Spinal cord (tissue), 10 donors: ENCODE results near the gene TMEM240. TPM values are rescaled to one million over a fixed set of nuclear protein-coding genes. Genes with fewer than 3 reads are reported as not detected.
"Not testable (repeated sequence)": the region's sequence is repeated elsewhere in the genome, so short reads cannot be mapped to it uniquely, and the experiment has no call there.

ENCODE experiments used
- DNase-seq, 6 donors: peaks; one replicate each; pipeline versions ENCODE4 v3.0.0 to v3.0.0-alpha.2; 2013 to 2015; ENCODE audit warnings: low spot score in 6 of 6, low read depth in 4 of 6
- H3K27ac ChIP-seq: one replicate; pipeline ENCODE4 v1.5.1; 2013; ENCODE audit warnings: low read depth, low read length, control low read depth
- H3K27me3 ChIP-seq: one replicate; pipeline ENCODE4 v1.6.1; 2013; ENCODE audit warnings: low read length; ENCODE audit not compliant: control insufficient read depth, insufficient read depth
- H3K36me3 ChIP-seq: one replicate; pipeline ENCODE4 v1.6.1; 2013; ENCODE audit warnings: low read length; ENCODE audit not compliant: control insufficient read depth, insufficient read depth
- H3K4me1 ChIP-seq: one replicate; pipeline ENCODE4 v1.6.1; 2013; ENCODE audit warnings: low read length; ENCODE audit not compliant: control insufficient read depth, insufficient read depth
- H3K4me3 ChIP-seq: one replicate; pipeline ENCODE4 v1.5.1; 2013; ENCODE audit warnings: low read depth, low read length, control low read depth
- H3K9me3 ChIP-seq: one replicate; pipeline ENCODE4 v1.6.1; 2013; ENCODE audit warnings: low read length; ENCODE audit not compliant: control insufficient read depth, insufficient read depth
- WGBS: methylation state at CpG from one replicate; pipeline ENCODE4 v1.1.5; 2013; ENCODE audit warnings: missing lambda C conversion rate; ENCODE audit not compliant: insufficient coverage; 5-methylcytosine and 5-hydroxymethylcytosine counted together
- polyA plus RNA-seq, 2 donors: library from polyadenylated mRNA; unstranded; fragments of 120-200 nt; gene quantifications; one replicate each; pipeline ENCODE4 v1.2.1, GENCODE V29; 2013; ENCODE audit not compliant: insufficient read length in 2 of 2
- total RNA-seq, 2 donors: library from RNA; depleted of rRNA in 1 of 2; stranded (reverse); fragments of 120-200 nt in 1 of 2; fragments of >200 nt in 1 of 2; gene quantifications; one replicate each; pipeline versions ENCODE4 v1.2.3 to v1.2.4, GENCODE V29; 2013 to 2014
- donor health status: healthy.

Gene TMEM240
- total and polyA plus RNA-seq, 4 donors: 10.2 to 47.7 (median 27.9) TPM

DNA sequence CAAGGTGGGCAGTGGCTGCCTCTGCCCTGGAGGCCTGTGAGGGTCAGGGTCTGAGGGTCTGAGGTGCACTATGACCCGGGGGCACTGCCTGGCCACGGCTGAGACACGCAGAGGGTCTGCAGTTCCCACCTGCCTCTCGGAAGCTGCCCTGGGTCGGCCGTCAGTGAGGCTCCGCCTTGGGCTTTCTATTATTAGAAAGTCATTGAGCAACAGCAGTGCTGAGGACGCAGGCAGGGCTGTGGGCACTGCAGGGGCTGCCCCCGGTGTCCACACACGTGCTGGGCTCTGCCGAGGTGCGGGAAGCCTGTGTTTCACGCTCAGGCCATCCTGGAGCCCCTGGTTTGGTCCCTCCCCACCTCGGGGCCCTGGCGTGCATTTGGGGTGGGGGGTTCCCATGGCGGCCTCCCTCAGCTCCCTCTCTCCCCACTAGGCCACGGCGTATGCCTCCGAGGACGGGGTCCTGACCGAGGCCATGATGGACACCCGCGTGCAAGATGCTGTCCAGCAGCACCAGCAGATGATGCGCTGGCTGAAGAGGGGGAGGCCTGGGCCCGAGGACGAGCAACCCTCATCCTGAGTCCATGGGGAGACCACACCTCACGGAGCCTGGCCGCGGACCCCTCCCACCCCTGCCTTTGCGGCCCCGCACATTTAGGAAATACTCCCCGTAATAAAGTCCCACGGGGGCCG is 31.5 kb downstream of the TMEM240 start:
- peaks cover 17% of the 10 kb centered on the region for H3K4me1 ChIP-seq
- not testable (repeated sequence) for H3K27ac ChIP-seq, DNase-seq, H3K36me3 ChIP-seq, H3K4me3 ChIP-seq, H3K9me3 ChIP-seq, H3K27me3 ChIP-seq
- WGBS: 79% methylated on average over 11 of the region's 34 CpGs

GRCh38 chr1:1507305-1507704 is 33.1 kb downstream of the TMEM240 start:
- H3K4me1 ChIP-seq: peaks cover 9% of the 10 kb centered on the region
- no peak overlapping the region for H3K4me3 ChIP-seq
- no peaks in the 10 kb centered on the region for H3K36me3 ChIP-seq
- WGBS: 90% methylated on average over 2 of the region's 4 CpGs
- no peaks in the 10 kb centered on the region for H3K9me3 ChIP-seq
- no peak overlapping the region for H3K27ac ChIP-seq
- DNase-seq: no peak
- no peaks in the 10 kb centered on the region for H3K27me3 ChIP-seq

- not testable (repeated sequence) for H3K4me3 ChIP-seq, DNase-seq, H3K27me3 ChIP-seq, H3K36me3 ChIP-seq, H3K9me3 ChIP-seq, H3K27ac ChIP-seq, H3K4me1 ChIP-seq
- no CpG with 5 or more reads among the region's 5 CpGs for WGBS
Observed at GRCh38 chr1:1505801-1506200, 34.6 kb downstream of the TMEM240 start.

DNA sequence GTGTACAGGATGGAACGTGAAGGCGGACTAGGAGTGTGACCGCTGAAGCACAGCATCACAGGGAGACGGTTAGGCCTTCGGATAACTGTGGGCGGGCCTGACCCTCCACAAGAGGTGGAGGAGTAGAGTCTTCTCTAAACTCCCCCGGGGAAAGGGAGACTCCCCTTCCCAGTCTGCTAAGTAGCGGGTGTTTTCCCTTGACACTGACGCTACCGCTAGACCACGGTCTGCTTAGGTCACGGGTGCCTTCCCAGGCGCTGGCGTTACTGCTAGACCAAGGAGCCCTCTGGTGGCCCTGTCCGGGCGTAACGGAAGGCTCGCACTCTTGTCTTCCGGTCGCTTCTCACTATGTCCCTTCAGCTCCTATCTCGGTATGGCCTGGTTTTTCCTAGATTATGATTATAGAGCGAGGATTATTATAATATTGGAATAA is 35.0 kb downstream of the TMEM240 start:
- not testable (repeated sequence) for H3K36me3 ChIP-seq, H3K9me3 ChIP-seq, H3K27me3 ChIP-seq, H3K27ac ChIP-seq, H3K4me3 ChIP-seq, H3K4me1 ChIP-seq
- DNase-seq: peak in 1 of 6 donors; percentile 16
- no CpG with 5 or more reads among the region's 22 CpGs for WGBS

DNA sequence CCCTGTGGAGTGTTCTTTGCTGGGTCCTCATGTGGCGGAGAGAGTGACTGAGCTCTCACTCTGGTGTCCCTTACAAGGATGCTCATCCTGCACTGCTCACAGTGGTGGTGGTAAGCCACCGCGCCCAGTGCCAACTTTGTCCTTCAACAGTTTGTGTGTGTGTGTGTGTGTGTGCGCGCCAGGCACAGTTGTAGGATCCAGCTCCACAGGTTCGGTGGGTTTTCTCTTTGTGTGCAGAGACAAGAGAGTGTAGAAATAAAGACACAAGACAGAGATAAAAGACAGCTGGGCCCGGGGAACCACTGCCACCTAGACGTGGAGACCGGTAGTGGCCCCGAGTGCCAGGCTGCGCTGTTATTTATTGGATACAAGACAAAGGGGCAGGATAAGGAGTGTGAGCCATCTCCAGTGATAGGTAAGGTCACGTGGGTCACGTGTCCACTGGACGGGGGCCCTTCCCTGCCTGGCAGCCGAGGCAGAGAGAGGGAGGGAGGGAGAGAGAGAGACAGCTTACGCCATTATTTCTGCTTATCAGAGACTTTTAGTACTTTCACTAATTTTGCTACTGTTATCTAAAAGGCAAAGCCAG is 35.6 kb downstream of the TMEM240 start:
- WGBS: 53% methylated on average over 9 of the region's 16 CpGs
- not testable (repeated sequence) for H3K36me3 ChIP-seq, H3K27me3 ChIP-seq, H3K9me3 ChIP-seq, H3K27ac ChIP-seq, H3K4me3 ChIP-seq, H3K4me1 ChIP-seq
- peak in 2 of 6 donors; percentile 47 to 64 for DNase-seq

GRCh38 chr1:1495461-1495975 is 44.9 kb downstream of the TMEM240 start:
- H3K4me3 ChIP-seq, DNase-seq, H3K27ac ChIP-seq, H3K9me3 ChIP-seq, H3K4me1 ChIP-seq, H3K27me3 ChIP-seq: not testable (repeated sequence)
- WGBS: 99% methylated on average over 13 of the region's 18 CpGs
- peaks cover 48% of the 10 kb centered on the region for H3K36me3 ChIP-seq

DNA sequence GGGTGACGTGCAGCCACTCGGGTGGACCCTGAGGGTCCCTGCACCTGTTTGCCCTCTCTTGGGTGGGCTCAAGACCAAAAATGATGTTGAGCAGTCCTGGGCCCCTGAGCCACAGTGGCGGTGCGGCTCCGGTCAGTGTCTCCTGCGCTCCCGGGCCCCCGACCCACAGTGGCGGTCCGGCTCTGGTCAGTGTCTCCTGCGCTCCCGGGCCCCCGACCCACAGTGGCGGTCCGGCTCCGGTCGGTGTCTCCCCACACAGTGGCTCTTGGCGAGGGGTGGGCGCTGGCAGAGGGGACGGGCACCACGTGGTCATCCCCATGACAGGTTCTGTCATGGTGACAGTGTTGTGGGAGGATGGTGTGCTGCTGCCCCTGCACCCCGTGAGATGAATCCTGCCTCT is 46.1 kb downstream of the TMEM240 start:
- not testable (repeated sequence) for H3K4me1 ChIP-seq, H3K27ac ChIP-seq, H3K4me3 ChIP-seq, H3K9me3 ChIP-seq, DNase-seq, H3K27me3 ChIP-seq
- peaks cover 60% of the 10 kb centered on the region for H3K36me3 ChIP-seq
- 97% methylated on average over 21 of the region's 22 CpGs for WGBS

- no peaks in the 10 kb centered on the region for H3K9me3 ChIP-seq
- no peaks in the 10 kb centered on the region for H3K4me1 ChIP-seq
- H3K27me3 ChIP-seq: no peaks in the 10 kb centered on the region
- DNase-seq: no peak
- 100% methylated on average over 9 of the region's 10 CpGs for WGBS
- H3K4me3 ChIP-seq: no peak overlapping the region
- peaks cover 87% of the 10 kb centered on the region for H3K36me3 ChIP-seq
- H3K27ac ChIP-seq: no peak overlapping the region
Observed at GRCh38 chr1:1491601-1492000, 48.8 kb downstream of the TMEM240 start.

- Histone ChIP-seq H3K36me3 (peaks cover 89% of the 10 kb centered on the region), H3K27ac (no peak overlapping the region), H3K4me1 (no peaks in the 10 kb centered on the region), H3K27me3 (no peaks in the 10 kb centered on the region), H3K9me3 (no peaks in the 10 kb centered on the region), H3K4me3 (no peak overlapping the region)
- over 99% methylated on average over 18 of the region's 25 CpGs for WGBS
- no peak for DNase-seq
Observed at GRCh38 chr1:1490633-1491230, 49.7 kb downstream of the TMEM240 start.

- no peaks in the 10 kb centered on the region for H3K9me3 ChIP-seq
- H3K4me1 ChIP-seq: no peaks in the 10 kb centered on the region
- peaks cover 89% of the 10 kb centered on the region for H3K36me3 ChIP-seq
- H3K4me3 ChIP-seq: no peak overlapping the region
- H3K27me3 ChIP-seq: no peaks in the 10 kb centered on the region
- DNase-seq: no peak
- 98% methylated on average over 19 of the region's 19 CpGs for WGBS
- no peak overlapping the region for H3K27ac ChIP-seq
Observed at GRCh38 chr1:1489861-1490260, 50.6 kb downstream of the TMEM240 start.
